ENCODE data around the gene ATR. TPM values are rescaled to one million over a fixed set of nuclear protein-coding genes. Genes with fewer than 3 reads are reported as not detected.

The ATR gene
- 11.8 and 17.4 TPM in 2 replicates for total RNA-seq

GRCh38 chr3:142578329-142579223 is at the start of gene ATR:
ATR (minus strand) TSS chr3:142578733; CDS start chr3:142578704, 29 bp downstream.

GRCh38 chr3:142595951-142596725 is 17.6 kb upstream of the ATR start, which contains the start of gene PLS1:
PLS1 (plus strand) TSS chr3:142596393; CDS start chr3:142664238, 67,845 bp downstream.

GRCh38 chr3:142447852-142448823 is 130.4 kb downstream of the ATR start, which contains the start of gene XRN1:
XRN1 (minus strand) TSS chr3:142448037; CDS start chr3:142447944, 93 bp downstream.

Other genes with a start within 250 kb of the ATR start
- 10.3 and 12.3 TPM in 2 replicates for gene XRN1, start 130.7 kb downstream of the ATR start, total RNA-seq
- gene PLS1, start 17.7 kb upstream of the ATR start, total RNA-seq = 11.1 and 18.2 TPM in 2 replicates
- gene TRPC1, start 145.3 kb upstream of the ATR start, total RNA-seq = 2.5 and 3.7 TPM in 2 replicates

Data from airway epithelial cell (primary cell).